Prostate gland (tissue), 2 donors: ENCODE results near the gene ADAMTS2. TPM values are rescaled to one million over a fixed set of nuclear protein-coding genes. Genes with fewer than 3 reads are reported as not detected.

Experiments
- DNase-seq: peaks from one replicate; pipeline ENCODE4 v3.0.0-alpha.2; 2019; ENCODE audit warnings: low spot score
- H3K27ac ChIP-seq, 2 donors: fragments of 200-600 bp; sonication (generic); 2 replicates each; pipeline ENCODE4 v1.5.1; 2017 to 2019
- H3K27me3 ChIP-seq: fragments of 200-600 bp; sonication (generic); replicated peaks from 2 replicates; pipeline ENCODE4 v1.5.1; 2019; ENCODE audit not compliant: insufficient read depth
- H3K36me3 ChIP-seq, 2 donors: fragments of 200-600 bp; sonication (generic); 1 replicate in 1 of 2; 2 replicates in 1 of 2; pipeline versions ENCODE4 v1.5.1 to v1.8.1; 2017 to 2019
- H3K4me1 ChIP-seq: fragments of 200-600 bp; sonication (generic); replicated peaks from 2 replicates; pipeline ENCODE4 v1.5.1; 2019
- H3K4me3 ChIP-seq, 2 donors: fragments of 200-600 bp; sonication (generic); 2 replicates each; pipeline ENCODE4 v1.5.1; 2017 to 2019
- H3K9me3 ChIP-seq: fragments of 200-600 bp; sonication (generic); 2 replicates; pipeline ENCODE4 v1.5.1; 2017
- CTCF ChIP-seq, 4 experiments: fragments of 200-600 bp in 2 of 4; fragments of 450-650 bp in 2 of 4; sonication (generic) in 2 of 4; IDR thresholded peaks; 1 replicate in 3 of 4; 2 replicates in 1 of 4; pipeline ENCODE4 v1.5.1; 2016 to 2019; ENCODE audit warnings: antibody characterized with exemption in 4 of 4, mild to moderate bottlenecking in 2 of 4, moderate library complexity in 2 of 4
- POLR2A ChIP-seq: fragments of 450-650 bp; IDR thresholded peaks from one replicate; pipeline ENCODE4 v1.6.1; 2016; ENCODE audit warnings: antibody characterized with exemption, mild to moderate bottlenecking
- POLR2AphosphoS5 ChIP-seq: sonication (generic); formaldehyde crosslinking; IDR thresholded peaks from one replicate; pipeline ENCODE4 v1.6.1; 2017; ENCODE audit warnings: antibody characterized with exemption
- WGBS: methylation state at CpG from one replicate; pipeline ENCODE4 v1.1.5; 2018; 5-methylcytosine and 5-hydroxymethylcytosine counted together
- intact Hi-C: fragments of 100-400 bp; cut with DNase I; formaldehyde crosslinking; loops from one replicate; pipeline ENCODE4 v1.14.2; 2022
- total RNA-seq, 2 donors: library from RNA; depleted of rRNA; stranded (reverse); fragments of >200 nt; gene quantifications; one replicate each; pipeline ENCODE4 v1.1.0, GENCODE V29; 2016

ADAMTS2 gene
- total RNA-seq, 2 donors from 2014 or later: 2.0 to 20.3 TPM

DNA sequence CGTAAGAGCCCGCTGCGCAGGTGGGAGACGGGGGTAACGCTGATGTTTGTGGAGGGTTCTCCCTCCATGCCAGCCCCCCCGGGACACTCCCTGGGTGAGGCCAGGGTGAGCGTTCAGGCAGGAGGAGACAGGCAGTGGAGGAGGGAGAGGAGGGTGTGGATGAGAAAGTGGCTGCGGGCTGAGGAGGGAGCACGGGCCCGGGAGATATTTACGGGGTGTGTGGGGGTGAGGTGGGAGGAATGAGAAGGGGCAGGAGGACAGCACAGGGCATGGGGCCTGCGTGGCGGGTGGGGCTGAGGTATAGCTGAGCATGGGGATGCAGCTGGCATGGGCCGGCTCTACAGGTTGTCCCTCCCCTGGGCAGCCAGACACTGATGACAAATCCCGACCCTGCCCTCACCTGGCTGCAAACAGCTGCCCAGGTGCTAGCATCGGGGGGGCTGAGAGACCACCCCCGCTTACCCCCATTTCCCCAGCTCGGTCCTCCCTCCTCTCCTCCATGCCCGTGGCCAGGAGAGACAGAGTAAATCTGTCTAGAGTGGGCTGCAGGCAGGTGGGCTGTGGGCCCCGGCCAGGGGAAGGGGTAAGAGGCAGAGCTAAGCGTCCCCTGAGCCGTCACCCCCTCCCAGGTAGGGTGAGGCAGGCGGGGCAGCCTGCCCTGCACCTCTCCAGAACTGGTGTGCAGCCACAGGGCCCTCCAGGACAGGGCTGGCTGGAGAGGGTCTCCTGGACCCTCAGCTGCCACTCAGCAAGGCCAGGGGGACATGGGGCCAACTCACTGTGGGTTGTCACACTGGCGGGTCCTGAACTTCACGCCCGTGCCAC is 205.9 kb downstream of the ADAMTS2 start:
- H3K36me3 ChIP-seq: no peaks in the 10 kb centered on the region
- H3K27me3 ChIP-seq: peaks cover 4% of the 10 kb centered on the region
- WGBS: 58% methylated on average over 26 of the region's 26 CpGs
- intact Hi-C loops: no loop called here
- no peaks in the 10 kb centered on the region for H3K9me3 ChIP-seq
- H3K4me1 ChIP-seq: no peaks in the 10 kb centered on the region
- H3K27ac ChIP-seq: no peak overlapping the region
- no peak overlapping the region for H3K4me3 ChIP-seq
- no peak for DNase-seq
- TF ChIP-seq CTCF (IDR thresholded peaks at IDR 0.05) (no peak), POLR2A (no peak)

DNA sequence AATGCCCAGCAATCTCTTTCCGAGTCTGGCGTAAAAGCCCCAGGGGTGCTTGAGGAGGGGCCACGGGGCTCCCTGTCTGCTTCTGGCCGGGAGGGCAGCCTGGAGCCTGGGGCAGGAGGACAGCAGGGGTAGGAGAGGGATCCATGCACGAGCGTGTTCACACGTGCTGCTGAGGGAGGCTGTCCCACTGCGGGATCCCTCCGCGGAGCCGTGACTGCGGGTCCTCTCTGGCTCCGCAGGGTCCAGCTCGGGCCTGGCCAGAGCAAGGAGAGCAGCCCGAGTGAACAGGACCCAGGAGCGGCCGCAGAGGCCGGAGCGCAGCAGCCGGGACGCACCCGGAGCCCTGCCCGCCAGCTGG is 206.7 kb downstream of the ADAMTS2 start:
- Histone ChIP-seq H3K36me3 (no peaks in the 10 kb centered on the region), H3K9me3 (no peaks in the 10 kb centered on the region), H3K4me3 (no peak overlapping the region), H3K4me1 (no peaks in the 10 kb centered on the region), H3K27ac (no peak overlapping the region), H3K27me3 (peaks cover 4% of the 10 kb centered on the region)
- WGBS: 60% methylated on average over 23 of the region's 23 CpGs
- TF ChIP-seq POLR2A (no peak), POLR2AphosphoS5 (no peak), CTCF (IDR thresholded peaks at IDR 0.05) (no peak)
- no peak for DNase-seq
- intact Hi-C loops: no loop called here

- intact Hi-C loops: no loop called here
- 78% methylated on average over 33 of the region's 33 CpGs for WGBS
- Histone ChIP-seq H3K4me1 (no peaks in the 10 kb centered on the region), H3K9me3 (no peaks in the 10 kb centered on the region), H3K36me3 (no peaks in the 10 kb centered on the region), H3K27me3 (peaks cover 4% of the 10 kb centered on the region), H3K27ac (no peak overlapping the region), H3K4me3 (no peak overlapping the region)
- DNase-seq: no peak
- no peak for TF ChIP-seq CTCF (IDR thresholded peaks at IDR 0.05)
- TF ChIP-seq POLR2AphosphoS5: no peak
- TF ChIP-seq POLR2A: no peak
Measured at GRCh38 chr5:179137643-179138567, 207.4 kb downstream of the ADAMTS2 start.

DNA sequence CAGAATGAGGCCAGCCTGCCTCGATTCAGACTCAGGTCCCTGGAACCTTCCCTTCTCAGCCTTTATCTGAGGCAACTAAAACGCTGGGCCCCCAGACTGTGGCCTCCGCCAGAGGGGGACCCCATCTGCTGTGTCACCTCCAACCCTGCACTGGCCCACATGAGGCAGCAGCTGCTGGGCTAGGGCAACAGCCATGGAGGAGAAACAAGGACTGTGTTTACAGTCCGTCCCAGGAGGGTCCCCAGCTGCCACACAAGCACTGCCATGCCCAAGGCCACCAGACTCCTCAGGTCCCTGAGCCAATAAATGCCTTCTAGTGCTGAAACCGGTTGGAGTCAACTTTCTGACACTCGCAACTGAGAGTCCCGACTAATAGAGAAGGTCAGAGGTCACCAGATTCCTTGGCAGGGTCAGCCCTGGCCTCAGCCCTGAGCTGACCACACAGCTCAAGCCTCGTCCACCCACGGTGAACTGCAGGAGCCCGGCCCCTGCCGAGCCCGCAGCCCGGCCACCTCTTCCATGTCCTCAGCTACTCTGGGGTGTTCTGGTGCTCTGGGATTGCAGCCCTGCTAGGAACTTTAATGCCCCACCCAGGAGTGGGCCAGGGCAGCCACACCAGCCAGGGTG is 208.1 kb downstream of the ADAMTS2 start:
- WGBS: 83% methylated on average over 10 of the region's 13 CpGs
- DNase-seq: no peak
- no peaks in the 10 kb centered on the region for H3K36me3 ChIP-seq
- no peaks in the 10 kb centered on the region for H3K4me1 ChIP-seq
- no peak overlapping the region for H3K4me3 ChIP-seq
- TF ChIP-seq POLR2AphosphoS5 (no peak), CTCF (IDR thresholded peaks at IDR 0.05) (no peak), POLR2A (no peak)
- intact Hi-C loops: no loop called here
- no peak overlapping the region for H3K27ac ChIP-seq
- H3K27me3 ChIP-seq: peaks cover 4% of the 10 kb centered on the region
- no peaks in the 10 kb centered on the region for H3K9me3 ChIP-seq
